GM19452 (cell line): ENCODE results near the gene PLSCR5.

ENCODE experiments used
- ATAC-seq: cut with Tn5 transposase; IDR thresholded peaks from one replicate; pipeline ENCODE4 v1.9.1; 2021; ENCODE audit not compliant: unreplicated experiment

Gene PLSCR5

DNA sequence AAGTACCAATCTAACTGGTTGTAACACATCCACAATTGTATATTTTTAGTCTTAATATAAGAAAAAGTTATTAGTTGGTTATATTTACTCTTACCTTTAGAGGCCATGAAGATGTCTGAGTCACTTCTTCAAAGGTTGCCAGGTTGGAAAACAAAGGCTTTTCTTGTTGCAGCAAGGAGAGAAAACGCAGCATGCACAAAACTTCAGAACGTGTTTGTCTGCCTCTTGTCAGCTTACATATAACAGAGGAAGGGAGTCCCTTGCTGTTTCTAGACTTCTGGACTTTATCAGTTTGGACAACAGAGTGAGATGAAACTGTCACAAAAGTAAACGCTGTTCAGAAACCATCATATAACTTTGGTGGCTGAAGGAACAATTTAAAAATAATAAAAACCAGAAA, at the start of gene PLSCR5:
PLSCR5 (minus strand) TSS at position 241 of the 400 bp plus-strand sequence; CDS start at position 107, 134 bp downstream.
- ATAC-seq = no peak

GRCh38 chr3:146653978-146654377, 48.8 kb upstream of the PLSCR5 start:
- ATAC-seq = no peak

DNA sequence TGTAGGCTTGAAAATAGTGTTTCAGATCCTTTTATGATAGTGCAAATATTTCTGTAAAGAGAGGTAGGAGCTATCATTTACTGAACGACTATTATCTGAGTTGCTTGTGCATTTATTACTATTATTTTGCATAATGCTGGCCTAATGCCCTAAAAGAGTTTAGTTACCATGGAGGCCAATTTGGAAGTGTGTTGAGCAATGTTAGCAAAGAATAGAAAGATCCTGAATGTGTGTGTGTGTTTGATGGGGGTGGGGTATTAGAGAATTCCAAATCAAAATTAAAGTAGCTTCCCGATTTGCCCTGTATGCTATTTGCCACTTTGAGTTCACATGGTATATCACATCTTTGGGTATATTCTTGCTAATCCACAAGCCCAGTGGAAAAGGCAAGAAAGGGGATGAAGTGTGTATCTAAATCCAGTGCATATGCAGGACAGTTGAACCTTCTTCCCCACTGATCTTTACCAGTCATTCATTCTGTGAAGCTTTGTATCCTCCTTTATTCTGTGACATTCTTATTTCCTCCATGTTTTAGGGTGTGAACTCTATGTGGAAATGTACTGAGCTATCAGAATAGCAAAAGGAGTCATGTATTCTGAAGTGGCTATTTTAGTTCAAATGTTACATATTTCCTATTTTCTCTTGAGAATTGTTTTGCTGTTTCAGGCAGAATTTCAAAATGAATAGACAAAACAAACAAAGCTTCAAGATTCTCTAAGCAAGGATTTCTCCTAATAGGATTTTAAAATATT, 45.7 kb upstream of the PLSCR5 start:
- no peak for ATAC-seq

- no peak for ATAC-seq
Measured at GRCh38 chr3:146646261-146646660, 41.1 kb upstream of the PLSCR5 start.

DNA sequence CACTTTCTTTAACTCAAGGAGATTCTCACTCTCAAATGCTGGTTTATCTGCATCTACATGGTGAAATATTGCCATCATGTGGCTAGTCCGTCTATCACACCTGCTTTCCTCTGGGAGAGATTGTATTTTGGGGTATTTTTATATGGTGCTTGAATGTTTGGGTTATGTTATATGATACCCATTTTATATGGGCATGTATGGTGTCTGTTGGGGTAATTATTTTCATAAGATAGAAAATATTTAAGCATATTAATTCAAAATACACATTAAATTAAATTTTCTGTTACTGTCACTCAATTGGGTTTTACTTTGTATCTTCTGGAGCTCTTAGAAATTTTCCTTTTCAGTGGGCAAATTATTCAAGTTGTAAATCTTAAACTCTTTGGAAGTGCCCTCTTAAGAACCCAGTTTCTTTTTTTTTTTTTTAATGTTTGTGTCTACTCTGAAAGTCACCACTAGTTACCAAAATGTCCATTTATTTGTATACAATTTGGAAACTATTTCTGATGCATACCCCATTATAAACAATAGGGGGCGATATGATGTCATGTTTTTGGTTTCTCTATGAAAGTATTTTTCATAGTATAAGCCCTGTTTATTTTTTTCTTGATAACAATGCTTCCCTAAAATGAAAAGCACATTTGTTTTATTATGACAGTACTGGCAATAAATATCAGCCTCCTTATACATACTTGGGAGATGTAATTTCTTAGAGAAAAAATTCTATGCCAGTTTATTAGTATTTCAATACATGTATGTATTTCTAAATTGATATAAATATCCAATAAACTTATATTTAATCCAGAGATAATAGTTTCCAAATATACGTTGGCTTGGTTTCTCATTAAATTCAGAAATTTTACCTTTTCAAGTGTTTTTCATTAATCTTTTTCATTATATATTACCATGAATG, 36.1 kb upstream of the PLSCR5 start:
- peak; percentile 67 for ATAC-seq

GRCh38 chr3:146640361-146640760, 35.2 kb upstream of the PLSCR5 start:
- ATAC-seq = no peak

DNA sequence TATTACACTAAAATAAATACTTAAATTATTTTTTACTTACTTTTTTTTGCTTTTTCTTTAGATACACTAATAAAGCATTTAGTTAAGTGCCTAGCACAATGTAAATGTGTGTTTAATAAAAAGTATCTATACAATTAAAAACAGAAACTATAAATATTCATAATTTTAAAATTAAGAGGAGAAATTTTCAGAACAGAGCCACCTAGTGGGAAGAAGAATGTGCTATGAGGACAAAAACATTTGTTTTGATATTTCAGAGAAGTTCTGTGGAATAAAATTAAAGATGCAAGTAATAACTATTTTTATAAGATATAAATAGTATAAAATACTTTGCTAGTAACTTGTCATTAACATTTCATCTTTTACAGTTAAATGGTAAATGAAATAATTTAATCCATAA, 33.6 kb upstream of the PLSCR5 start:
- ATAC-seq = no peak

- no peak for ATAC-seq
Measured at GRCh38 chr3:146637871-146638270, 32.7 kb upstream of the PLSCR5 start.

DNA sequence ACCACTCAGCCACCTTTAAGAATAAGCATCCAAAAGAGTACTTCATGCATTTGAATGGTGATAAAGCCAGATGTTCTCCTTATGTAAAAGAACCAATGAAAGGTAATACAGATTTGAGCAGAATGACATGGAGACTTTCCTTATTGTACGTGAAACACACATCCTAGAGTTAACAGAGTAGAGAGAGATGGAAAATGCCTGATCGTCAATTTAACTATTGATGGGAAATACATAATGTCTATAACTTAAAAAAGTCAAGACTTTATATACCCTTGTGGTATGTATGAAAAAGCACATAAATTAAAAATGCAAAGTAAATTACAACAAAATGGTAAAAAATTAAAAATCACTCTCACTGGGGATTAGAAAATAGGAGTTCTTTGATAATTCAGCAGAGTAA, 31.7 kb upstream of the PLSCR5 start:
- ATAC-seq = no peak

DNA sequence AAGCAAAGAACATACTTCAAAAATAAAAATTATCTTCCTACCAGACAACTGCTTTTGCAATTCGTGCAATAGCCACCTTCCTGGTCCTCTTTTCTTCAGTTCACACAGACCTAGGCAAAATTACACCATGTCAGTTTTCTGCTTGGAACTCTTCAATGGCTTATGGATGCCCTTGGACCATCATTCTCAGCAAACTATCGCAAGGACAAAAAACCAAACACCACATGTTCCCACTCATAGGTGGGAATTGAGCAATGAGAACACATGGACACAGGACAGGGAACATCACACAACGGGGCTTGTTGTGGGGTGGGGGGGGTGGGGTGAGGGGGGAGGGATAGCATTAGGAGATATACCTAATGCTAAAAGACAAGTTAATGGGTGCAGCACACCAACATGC, 29.2 kb upstream of the PLSCR5 start:
- no peak for ATAC-seq

- no peak for ATAC-seq
Measured at GRCh38 chr3:146628671-146629070, 23.5 kb upstream of the PLSCR5 start.

GRCh38 chr3:146626403-146627122, 21.4 kb upstream of the PLSCR5 start:
- ATAC-seq = no peak

DNA sequence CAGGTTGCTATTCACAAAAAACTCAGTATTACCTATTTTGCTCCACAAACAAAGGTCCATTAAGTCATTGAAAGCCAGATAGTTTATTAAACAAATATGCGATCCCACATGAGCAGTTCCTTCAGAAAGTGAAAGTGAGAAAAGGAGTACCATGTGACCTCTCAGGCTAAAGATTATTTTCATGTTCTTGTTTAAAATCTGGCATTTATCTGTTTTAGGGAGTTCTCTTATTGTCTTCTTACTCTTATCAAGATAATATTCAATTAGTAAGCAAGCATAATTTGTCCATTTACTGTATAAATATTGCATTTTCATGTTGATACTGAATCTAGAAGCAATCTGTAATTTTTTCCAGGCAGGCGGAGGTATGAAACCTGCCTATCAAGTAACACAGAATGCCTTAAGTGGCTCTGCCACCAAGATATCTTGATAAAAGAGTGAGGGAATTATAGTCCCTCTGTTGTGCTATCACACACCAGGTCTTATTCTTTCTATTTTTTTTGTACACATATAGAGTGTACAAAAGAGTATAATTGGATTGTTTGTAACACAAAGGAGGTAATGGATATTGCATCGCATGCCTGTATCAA, 20.1 kb upstream of the PLSCR5 start:
- ATAC-seq = no peak

GRCh38 chr3:146621723-146622122, 16.6 kb upstream of the PLSCR5 start:
- ATAC-seq = no peak

GRCh38 chr3:146612015-146612414, 6.9 kb upstream of the PLSCR5 start:
- ATAC-seq = no peak

GRCh38 chr3:146611096-146611495, 6.0 kb upstream of the PLSCR5 start:
- ATAC-seq = no peak

- ATAC-seq = no peak
Measured at GRCh38 chr3:146598535-146598934, 6.6 kb downstream of the PLSCR5 start.

GRCh38 chr3:146594843-146595482, 10.2 kb downstream of the PLSCR5 start:
- ATAC-seq = no peak

DNA sequence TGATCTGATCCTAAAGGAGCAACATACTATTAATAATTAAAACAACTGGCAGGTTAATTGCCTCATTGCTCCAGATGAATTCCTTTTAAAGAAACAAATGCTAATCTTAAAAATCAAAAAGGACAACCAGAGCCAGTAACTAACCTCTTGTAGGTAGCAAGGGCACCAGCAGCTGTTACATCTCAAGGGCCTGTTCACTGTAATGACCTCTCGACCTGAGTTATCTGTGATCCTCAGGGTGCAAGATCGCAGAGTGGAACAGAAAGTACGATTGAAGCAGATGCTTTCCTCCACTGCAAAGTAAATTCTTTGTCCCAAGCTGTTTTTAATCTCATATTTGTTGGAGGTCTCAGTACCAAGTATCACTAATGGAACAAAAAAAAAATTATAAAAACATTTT, 11.4 kb downstream of the PLSCR5 start:
- ATAC-seq = no peak

- no peak for ATAC-seq
Measured at GRCh38 chr3:146590521-146590920, 14.6 kb downstream of the PLSCR5 start.
